Left lung (tissue), 10 donors: ENCODE results near the gene MSH5. TPM values are rescaled to one million over a fixed set of nuclear protein-coding genes. Genes with fewer than 3 reads are reported as not detected.
"Not testable (repeated sequence)": the region's sequence is repeated elsewhere in the genome, so short reads cannot be mapped to it uniquely, and the experiment has no call there.

Experiments used
- ATAC-seq: fragments of 200-7000 bp; cut with Tn5 transposase; one replicate; pipeline ENCODE4 v1.9.1; 2020; ENCODE audit warnings: moderate library complexity
- DNase-seq, 4 donors: peaks; one replicate each; pipeline ENCODE4 v3.0.0-alpha.2; 2013 to 2020
- H3K27ac ChIP-seq, 2 donors: fragments of 200-600 bp; sonication (generic) in 1 of 2; one replicate each; pipeline versions ENCODE4 v1.5.0 to v1.8.0; 2020 to 2021
- H3K27me3 ChIP-seq, 2 donors: fragments of 200-600 bp; sonication (generic) in 1 of 2; one replicate each; pipeline versions ENCODE4 v1.5.0 to v1.8.0; 2020 to 2021
- H3K36me3 ChIP-seq, 2 donors: fragments of 200-600 bp; sonication (generic) in 1 of 2; one replicate each; pipeline versions ENCODE4 v1.5.0 to v1.8.0; 2020 to 2021
- H3K4me1 ChIP-seq, 2 donors: fragments of 200-600 bp; one replicate each; pipeline ENCODE4 v1.8.0; 2021
- H3K4me3 ChIP-seq, 2 donors: fragments of 200-600 bp; sonication (generic) in 1 of 2; one replicate each; pipeline versions ENCODE4 v1.5.0 to v1.8.0; 2020 to 2021; ENCODE audit warnings: mild to moderate bottlenecking in 1 of 2
- H3K9me3 ChIP-seq, 2 donors: fragments of 200-600 bp; sonication (generic) in 1 of 2; one replicate each; pipeline versions ENCODE4 v1.5.0 to v1.8.0; 2020 to 2021
- CTCF ChIP-seq, 2 donors: fragments of 200-600 bp; sonication (generic) in 1 of 2; IDR thresholded peaks; one replicate each; pipeline versions ENCODE4 v1.5.0 to v1.8.0; 2021; ENCODE audit warnings: antibody characterized with exemption in 2 of 2
- intact Hi-C, 2 donors: fragments of 100-400 bp; cut with DNase I; formaldehyde crosslinking; loops; one replicate each; pipeline versions ENCODE4 v1.11.2 to v1.14.2; 2022
- polyA plus RNA-seq, 6 donors: library from polyadenylated mRNA; unstranded; fragments of 120-200 nt; gene quantifications; one replicate each; pipeline ENCODE4 v1.2.1, GENCODE V29; 2013; ENCODE audit not compliant: insufficient read length in 6 of 6
- total RNA-seq, 2 donors: library from RNA; stranded (reverse); fragmentation: NEBNext Ultra II Directional; extraction: Animal tissue kit (Norgen Biotek cat#: 25700); gene quantifications; one replicate each; pipeline ENCODE4 v1.2.1, GENCODE V29; 2021
- donor health status: DM: no; HTN: yes; CAD: no.
- donor health status: DM: no; HTN: no; CAD: no.

The MSH5 gene
- total and polyA plus RNA-seq, 8 donors, result 9.7 to 49.8 (median 36.7) TPM

DNA sequence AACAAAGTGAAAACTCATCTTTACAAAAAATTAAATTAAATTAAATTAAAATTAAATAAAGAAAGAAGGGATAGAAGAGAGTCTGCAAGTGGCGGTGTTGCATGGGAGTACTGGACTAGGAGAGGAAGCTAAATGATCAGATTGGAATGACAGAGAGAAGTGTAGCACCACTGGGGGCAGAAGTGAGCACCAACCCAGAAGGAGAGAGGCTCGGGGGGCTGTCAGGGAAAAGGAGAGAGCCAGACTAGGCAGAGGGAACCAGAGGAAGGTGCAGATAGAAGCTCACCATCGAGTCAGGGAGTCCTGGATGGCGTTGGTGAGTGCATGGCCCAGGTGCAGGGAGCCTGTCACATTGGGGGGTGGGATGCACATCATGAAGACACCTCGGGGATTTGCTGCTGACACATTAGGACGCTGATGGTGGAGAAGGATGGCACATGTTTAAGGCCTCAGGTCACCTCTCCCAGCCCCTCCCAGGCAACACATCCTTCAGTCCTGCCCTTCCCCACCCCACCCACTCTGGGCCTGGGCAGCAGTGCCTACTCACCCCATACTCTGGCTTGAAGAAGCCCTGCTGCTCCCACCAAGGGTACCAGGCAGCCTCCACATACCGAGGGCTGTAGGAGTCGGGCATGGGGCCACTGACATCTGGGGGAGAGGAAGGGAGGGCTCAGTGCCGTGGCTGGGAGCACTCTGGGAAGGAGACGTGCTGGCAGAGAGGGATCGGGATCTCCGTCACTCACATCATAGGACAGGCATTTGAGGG lies 51.7 kb downstream of the MSH5 start:
- H3K36me3 ChIP-seq, result peaks cover 0 to 54% of the 10 kb centered on the region in 2 donors
- peak; percentile 25 to 37 for TF ChIP-seq CTCF (IDR thresholded peaks at IDR 0.05)
- no peak overlapping the region for H3K4me3 ChIP-seq
- peaks cover 15 to 32% of the 10 kb centered on the region in 2 donors for H3K4me1 ChIP-seq
- intact Hi-C loops, result no loop called here
- H3K27ac ChIP-seq, result no peak overlapping the region
- no peaks in the 10 kb centered on the region for H3K27me3 ChIP-seq
- DNase-seq (peak in 2 of 4 donors; percentile 49 to 58), ATAC-seq (no peak)
- H3K9me3 ChIP-seq, result no peaks in the 10 kb centered on the region

DNA sequence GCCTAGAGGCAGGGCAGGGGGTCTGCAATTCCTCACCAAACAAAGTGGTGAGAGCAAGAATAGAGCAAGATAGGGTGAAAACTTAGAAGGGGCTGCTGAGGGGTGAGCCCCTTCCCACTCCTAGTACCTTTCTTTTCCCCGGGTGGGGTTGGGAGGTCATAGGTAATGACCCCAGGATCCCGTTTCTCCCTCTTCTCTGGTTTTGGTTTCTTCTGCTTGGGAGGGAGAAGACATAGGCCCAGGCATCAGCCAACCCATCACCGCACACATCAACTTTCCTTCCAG lies 52.2 kb downstream of the MSH5 start:
- ATAC-seq, result no peak
- Histone ChIP-seq H3K4me1 (peaks cover 15 to 37% of the 10 kb centered on the region in 2 donors), H3K27me3 (no peaks in the 10 kb centered on the region), H3K27ac (no peak overlapping the region), H3K9me3 (no peaks in the 10 kb centered on the region), H3K36me3 (peaks cover 0 to 54% of the 10 kb centered on the region in 2 donors), H3K4me3 (no peak overlapping the region)
- intact Hi-C loops, result no loop called here
- TF ChIP-seq CTCF (IDR thresholded peaks at IDR 0.05), result no peak
- DNase-seq, result no peak

- H3K27ac ChIP-seq, result no peak overlapping the region
- ATAC-seq (no peak), DNase-seq (peak in 1 of 4 donors; percentile 64)
- H3K36me3 ChIP-seq, result peaks cover 0 to 56% of the 10 kb centered on the region in 2 donors
- intact Hi-C loops, result no loop called here
- peaks cover 15 to 42% of the 10 kb centered on the region in 2 donors for H3K4me1 ChIP-seq
- no peak overlapping the region for H3K4me3 ChIP-seq
- H3K9me3 ChIP-seq, result no peaks in the 10 kb centered on the region
- no peaks in the 10 kb centered on the region for H3K27me3 ChIP-seq
- no peak for TF ChIP-seq CTCF (IDR thresholded peaks at IDR 0.05)
Measured at GRCh38 chr6:31792761-31793171, 53.0 kb downstream of the MSH5 start.

DNA sequence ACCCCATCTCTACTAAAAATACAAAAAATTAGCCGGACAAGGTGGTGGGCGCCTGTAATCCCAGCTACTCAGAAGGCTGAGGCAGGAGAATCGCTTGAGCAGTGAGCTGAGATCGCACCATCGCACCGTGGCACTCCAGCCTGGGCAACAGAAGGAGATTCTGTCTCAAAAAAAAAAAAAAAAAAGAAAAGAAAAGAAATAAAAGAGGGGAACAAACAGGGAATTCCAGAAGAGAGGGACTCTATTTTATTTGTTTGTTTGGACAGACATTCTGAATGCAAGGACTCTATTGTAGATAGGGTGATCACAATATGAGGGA lies 54.1 kb downstream of the MSH5 start:
- H3K27me3 ChIP-seq, H3K27ac ChIP-seq, intact Hi-C loops, DNase-seq, H3K9me3 ChIP-seq, ATAC-seq: not testable (repeated sequence)
- Histone ChIP-seq H3K4me1 (peaks cover 15 to 45% of the 10 kb centered on the region in 2 donors), H3K36me3 (peaks cover 0 to 47% of the 10 kb centered on the region in 2 donors), H3K4me3 (peak overlapping the region in 1 of 2 donors; percentile 90)

DNA sequence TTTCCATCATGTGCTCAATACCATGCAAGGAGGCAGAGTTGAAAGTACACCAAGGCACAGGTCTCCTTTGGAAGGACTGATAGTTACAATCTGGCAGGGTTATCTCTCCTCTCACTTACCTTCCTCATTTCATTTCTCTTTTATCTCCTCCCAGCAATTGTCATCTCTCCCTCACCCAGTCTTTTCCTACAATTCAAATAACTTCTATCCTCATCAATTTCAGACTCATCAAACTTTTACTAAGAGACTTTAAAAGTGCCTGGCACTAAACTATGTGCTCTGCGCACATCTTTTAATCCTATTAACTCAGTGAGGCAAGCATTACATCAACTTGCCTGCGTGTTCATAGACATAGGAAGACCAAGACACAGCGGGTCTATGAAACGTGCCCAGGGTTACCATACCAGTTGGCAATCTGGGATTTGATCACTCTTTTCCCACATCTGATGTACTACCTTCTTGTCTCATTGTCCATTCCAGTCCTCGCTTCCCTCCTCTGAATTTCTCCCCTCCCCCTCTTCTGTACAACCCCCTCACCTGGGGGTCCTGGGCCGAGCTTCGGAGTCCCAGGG lies 54.6 kb downstream of the MSH5 start:
- intact Hi-C loops, result no loop called here
- no peak for DNase-seq

More for the DNA sequence above, 54.6 kb downstream of the MSH5 start:
- Histone ChIP-seq H3K27me3 (no peaks in the 10 kb centered on the region), H3K9me3 (no peaks in the 10 kb centered on the region), H3K27ac (peak overlapping the region; percentile 93 to 96), H3K4me1 (peaks cover 15 to 45% of the 10 kb centered on the region in 2 donors), H3K4me3 (peak overlapping the region; percentile 90 to 97), H3K36me3 (peaks cover 0 to 42% of the 10 kb centered on the region in 2 donors)
- no peak for ATAC-seq
- TF ChIP-seq CTCF (IDR thresholded peaks at IDR 0.05), result no peak
